ENCODE measurements around the gene ZNF791. TPM values are rescaled to one million over a fixed set of nuclear protein-coding genes. Genes with fewer than 3 reads are reported as not detected.
A peak's percentile ranks its signal among the peaks of the same experiment; 100 is the strongest.
"Not testable (repeated sequence)": the region's sequence is repeated elsewhere in the genome, so short reads cannot be mapped to it uniquely, and the experiment has no call there.

The ZNF791 gene
- total and polyA plus RNA-seq, 2 of the 13 experiments (the other 11 are each of a cell fraction or from before 2014, with no cell fraction given), result 12.8 to 17.4 TPM

- peak overlapping the region; percentile 34 to 42 (median 40); a peak in 3 of 6 replicates for H3K4me3 ChIP-seq (replicated peaks in 1 of 3; ENCODE audit: insufficient read depth in 1 of 3, low read depth in 2 of 3, low read length in 3 of 3)
- FAIRE-seq; H2AFZ ChIP-seq (ENCODE audit: low read length); CTCF ChIA-PET (ENCODE audit: low intra/inter-chr PET ratio, low total read pairs); intact Hi-C loops (cut with micrococcal nuclease; ENCODE audit: unreplicated experiment); H3K9me3 ChIP-seq (ENCODE audit: low read length); in situ Hi-C loops (cut with HindIII; ENCODE audit: extremely low pct_ligation_motif_present, low pct_unique_long_range_greater_than_20kb); BruUV-seq (replicated peaks); DNase-seq (ENCODE audit: low spot score); H3K27me3 ChIP-seq (ENCODE audit: control insufficient read depth in 1 of 2, insufficient read depth in 2 of 2, low read length in 2 of 2): not testable (repeated sequence)
- WGBS (ENCODE audit: low lambda C conversion rate), result 48% methylated on average over 13 of the region's 26 CpGs
- peak overlapping the region; percentile 63 for H3K9ac ChIP-seq (ENCODE audit: insufficient read depth, low read depth, low read length)
- peaks cover 44% of the 10 kb centered on the region for H3K79me2 ChIP-seq (ENCODE audit: insufficient read depth, low read length)
- peaks cover 12% of the 10 kb centered on the region; the same call in 1 of the 2 replicates for H4K20me1 ChIP-seq (ENCODE audit: insufficient read depth, low read length)
- peak overlapping the region; percentile 69 for H3K4me2 ChIP-seq (ENCODE audit: low read depth, low read length)
- POLR2A ChIA-PET, result interaction anchor here (1.3 kb wide), 1 partner anchor 10 kb away, joined by 11 read pairs; the partner anchor contains the start of genes ZNF490 and ZNF791
- peaks cover 28% of the 10 kb centered on the region for H3K4me1 ChIP-seq (ENCODE audit: insufficient read depth, low read length)
- peaks cover 0 to 15% of the 10 kb centered on the region in 2 experiments; a peak in 2 of 5 replicates for H3K36me3 ChIP-seq (replicated peaks in 1 of 2; ENCODE audit: control insufficient read depth in 1 of 2, insufficient read depth in 2 of 2, low read length in 2 of 2)
- peak; percentile 71 for ATAC-seq
- peak overlapping the region; percentile 81 for H3K27ac ChIP-seq (ENCODE audit: extremely low read length, insufficient read depth, low read length)
- TF ChIP-seq FOXP4 (CRISPR knock-in tag; IDR thresholded peaks at IDR 0.05) (peak; percentile 30; the same call in 1 of the 2 replicates), TFDP1 (CRISPR knock-in tag; IDR thresholded peaks at IDR 0.05; ENCODE audit: borderline replicate concordance) (peak; percentile 80; the same call in 1 of the 2 replicates), CEBPG (CRISPR knock-in tag; IDR thresholded peaks at IDR 0.05) (peak; percentile 57; the same call in 1 of the 2 replicates), ZGPAT (CRISPR knock-in tag; IDR thresholded peaks at IDR 0.05) (peak; percentile 33; the same call in 1 of the 2 replicates), SAP130 (CRISPR knock-in tag; IDR thresholded peaks at IDR 0.05; ENCODE audit: low read depth) (0 out of 2 replicates have a peak, but pooled peaks have one; percentile 19), GATAD2A (CRISPR knock-in tag; IDR thresholded peaks at IDR 0.05) (0 out of 2 replicates have a peak, but pooled peaks have one; percentile 30), SOX5 (CRISPR knock-in tag; IDR thresholded peaks at IDR 0.05; ENCODE audit: borderline replicate concordance) (peak; percentile 49; the same call in 1 of the 2 replicates), ZNF687 (CRISPR knock-in tag; IDR thresholded peaks at IDR 0.05) (peak; percentile 22; the same call in 1 of the 2 replicates), HOXA3 (CRISPR knock-in tag; IDR thresholded peaks at IDR 0.05) (0 out of 2 replicates have a peak, but pooled peaks have one; percentile 39), MAFK (conservative IDR thresholded peaks at IDR 0.05 in 1 of 2, IDR thresholded peaks at IDR 0.05 in 1 of 2; ENCODE audit: low read length in 2 of 2) (peak; percentile 66 to 71), ZNF777 (CRISPR knock-in tag; IDR thresholded peaks at IDR 0.05) (peak; percentile 54; the same call in 1 of the 2 replicates), ZNF740 (CRISPR knock-in tag; IDR thresholded peaks at IDR 0.05) (peak; percentile 66; the same call in 1 of the 2 replicates), ETV5 (CRISPR knock-in tag; IDR thresholded peaks at IDR 0.05; ENCODE audit: borderline replicate concordance) (0 out of 2 replicates have a peak, but pooled peaks have one; percentile 13)
These were observed 10.7 kb downstream of the ZNF791 start for GRCh38 chr19:12621253-12622024.
